HL-60 (cell line): ENCODE data around the gene DOK1.
A peak's percentile ranks its signal among the peaks of the same experiment; 100 is the strongest.

ENCODE experiments used
- DNase-seq, 2 experiments: peaks; one replicate each; pipeline ENCODE4 v3.0.0-alpha.2; 2010 to 2020; ENCODE audit warnings: low read depth in 1 of 2, low spot score in 1 of 2
- H3K27ac ChIP-seq: fragments of 250-450 bp; sonication (Bioruptor Pico); replicated peaks from 2 replicates; pipeline ENCODE4 v1.5.1; 2020; ENCODE audit warnings: mild to moderate bottlenecking, moderate library complexity
- H3K27me3 ChIP-seq: fragments of 250-450 bp; sonication (Bioruptor Pico); 2 replicates; pipeline ENCODE4 v1.5.1; 2021; ENCODE audit warnings: mild to moderate bottlenecking, moderate library complexity; ENCODE audit not compliant: insufficient read depth, poor library complexity, severe bottlenecking
- H3K4me3 ChIP-seq: replicated peaks from 2 replicates; pipeline ENCODE4 v1.5.1; 2011; ENCODE audit warnings: mild to moderate bottlenecking, control low read depth, low read length; ENCODE audit not compliant: insufficient read depth
- GABPA ChIP-seq: IDR thresholded peaks from 2 replicates; pipeline ENCODE4 v1.6.1; 2012; ENCODE audit warnings: low read depth
- POLR2AphosphoS5 ChIP-seq: IDR thresholded peaks from 2 replicates; pipeline ENCODE4 v1.6.1; 2012; ENCODE audit warnings: low read depth
- SPI1 ChIP-seq: IDR thresholded peaks from 2 replicates; pipeline ENCODE4 v1.6.1; 2012; ENCODE audit warnings: low read depth, mild to moderate bottlenecking, borderline replicate concordance
- TF ChIP-seq, protein P1 (sequence below): IDR thresholded peaks from 2 replicates; pipeline ENCODE4 v1.6.1; 2012; ENCODE audit warnings: low read depth; ENCODE audit not compliant: insufficient replicate concordance
- TF ChIP-seq, protein P2 (sequence below): IDR thresholded peaks from one replicate; pipeline ENCODE4 v1.5.1; 2011; ENCODE audit warnings: low read length, control low read depth, inconsistent platforms; ENCODE audit not compliant: insufficient read depth

DOK1 gene

DNA sequence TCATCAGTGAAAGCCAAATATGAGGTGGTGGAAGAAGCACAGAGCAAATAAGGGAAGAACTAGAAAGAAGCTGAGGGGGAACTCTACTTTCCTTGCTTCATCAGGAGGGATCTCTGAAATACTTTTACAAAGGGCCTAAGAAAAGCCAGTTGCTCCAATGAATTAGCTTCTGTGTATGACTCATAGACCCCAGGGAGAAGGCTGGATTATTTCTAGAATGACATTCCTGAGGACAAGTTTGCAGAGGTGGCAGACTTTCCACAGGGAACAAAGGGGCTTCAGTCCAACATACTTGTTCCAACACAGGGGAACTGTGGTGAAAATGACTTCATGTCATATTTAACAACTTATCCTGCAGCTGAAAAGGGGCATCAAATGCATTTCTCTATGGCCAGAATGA lies 29.0 kb downstream of the DOK1 start:
- no peak overlapping the region for H3K4me3 ChIP-seq
- no peaks in the 10 kb centered on the region for H3K27me3 ChIP-seq
- no peak overlapping the region for H3K27ac ChIP-seq
- no peak for DNase-seq
- TF ChIP-seq, protein P1, sequence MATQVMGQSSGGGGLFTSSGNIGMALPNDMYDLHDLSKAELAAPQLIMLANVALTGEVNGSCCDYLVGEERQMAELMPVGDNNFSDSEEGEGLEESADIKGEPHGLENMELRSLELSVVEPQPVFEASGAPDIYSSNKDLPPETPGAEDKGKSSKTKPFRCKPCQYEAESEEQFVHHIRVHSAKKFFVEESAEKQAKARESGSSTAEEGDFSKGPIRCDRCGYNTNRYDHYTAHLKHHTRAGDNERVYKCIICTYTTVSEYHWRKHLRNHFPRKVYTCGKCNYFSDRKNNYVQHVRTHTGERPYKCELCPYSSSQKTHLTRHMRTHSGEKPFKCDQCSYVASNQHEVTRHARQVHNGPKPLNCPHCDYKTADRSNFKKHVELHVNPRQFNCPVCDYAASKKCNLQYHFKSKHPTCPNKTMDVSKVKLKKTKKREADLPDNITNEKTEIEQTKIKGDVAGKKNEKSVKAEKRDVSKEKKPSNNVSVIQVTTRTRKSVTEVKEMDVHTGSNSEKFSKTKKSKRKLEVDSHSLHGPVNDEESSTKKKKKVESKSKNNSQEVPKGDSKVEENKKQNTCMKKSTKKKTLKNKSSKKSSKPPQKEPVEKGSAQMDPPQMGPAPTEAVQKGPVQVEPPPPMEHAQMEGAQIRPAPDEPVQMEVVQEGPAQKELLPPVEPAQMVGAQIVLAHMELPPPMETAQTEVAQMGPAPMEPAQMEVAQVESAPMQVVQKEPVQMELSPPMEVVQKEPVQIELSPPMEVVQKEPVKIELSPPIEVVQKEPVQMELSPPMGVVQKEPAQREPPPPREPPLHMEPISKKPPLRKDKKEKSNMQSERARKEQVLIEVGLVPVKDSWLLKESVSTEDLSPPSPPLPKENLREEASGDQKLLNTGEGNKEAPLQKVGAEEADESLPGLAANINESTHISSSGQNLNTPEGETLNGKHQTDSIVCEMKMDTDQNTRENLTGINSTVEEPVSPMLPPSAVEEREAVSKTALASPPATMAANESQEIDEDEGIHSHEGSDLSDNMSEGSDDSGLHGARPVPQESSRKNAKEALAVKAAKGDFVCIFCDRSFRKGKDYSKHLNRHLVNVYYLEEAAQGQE = no peak
- TF ChIP-seq POLR2AphosphoS5 = no peak

DNA sequence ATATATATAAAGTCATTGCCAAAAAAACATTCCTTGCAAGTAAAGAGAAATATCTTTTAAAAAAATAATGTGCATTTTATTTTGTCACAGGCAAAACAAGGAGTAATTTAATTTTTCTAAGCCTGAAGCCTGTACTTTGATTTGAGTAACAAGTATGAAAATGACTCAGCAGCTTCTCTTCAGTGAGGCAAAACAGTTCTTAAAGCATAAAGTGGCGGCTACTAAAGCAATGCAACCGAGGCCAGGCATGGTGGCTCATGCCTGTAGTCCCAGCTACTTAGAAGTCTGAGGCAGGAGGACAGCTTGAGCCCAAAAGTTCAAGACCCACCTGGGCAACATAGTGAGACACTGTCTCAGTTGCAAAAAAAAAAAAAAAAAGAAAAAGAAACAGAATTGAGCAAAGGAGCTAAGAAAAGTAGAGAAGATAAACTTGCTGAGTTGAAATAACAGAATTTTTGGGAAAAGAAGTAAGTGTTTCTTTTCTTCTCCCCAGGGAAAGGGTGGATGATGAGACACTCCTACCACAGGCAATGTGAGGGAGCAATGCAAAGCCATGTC lies 29.6 kb downstream of the DOK1 start:
- no peak for DNase-seq
- Histone ChIP-seq H3K27me3 (no peaks in the 10 kb centered on the region), H3K27ac (no peak overlapping the region), H3K4me3 (no peak overlapping the region)
- TF ChIP-seq, protein P1 = no peak
- TF ChIP-seq SPI1 (no peak), POLR2AphosphoS5 (no peak), GABPA (no peak)
- TF ChIP-seq, protein P2, sequence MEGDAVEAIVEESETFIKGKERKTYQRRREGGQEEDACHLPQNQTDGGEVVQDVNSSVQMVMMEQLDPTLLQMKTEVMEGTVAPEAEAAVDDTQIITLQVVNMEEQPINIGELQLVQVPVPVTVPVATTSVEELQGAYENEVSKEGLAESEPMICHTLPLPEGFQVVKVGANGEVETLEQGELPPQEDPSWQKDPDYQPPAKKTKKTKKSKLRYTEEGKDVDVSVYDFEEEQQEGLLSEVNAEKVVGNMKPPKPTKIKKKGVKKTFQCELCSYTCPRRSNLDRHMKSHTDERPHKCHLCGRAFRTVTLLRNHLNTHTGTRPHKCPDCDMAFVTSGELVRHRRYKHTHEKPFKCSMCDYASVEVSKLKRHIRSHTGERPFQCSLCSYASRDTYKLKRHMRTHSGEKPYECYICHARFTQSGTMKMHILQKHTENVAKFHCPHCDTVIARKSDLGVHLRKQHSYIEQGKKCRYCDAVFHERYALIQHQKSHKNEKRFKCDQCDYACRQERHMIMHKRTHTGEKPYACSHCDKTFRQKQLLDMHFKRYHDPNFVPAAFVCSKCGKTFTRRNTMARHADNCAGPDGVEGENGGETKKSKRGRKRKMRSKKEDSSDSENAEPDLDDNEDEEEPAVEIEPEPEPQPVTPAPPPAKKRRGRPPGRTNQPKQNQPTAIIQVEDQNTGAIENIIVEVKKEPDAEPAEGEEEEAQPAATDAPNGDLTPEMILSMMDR = no peak

DNA sequence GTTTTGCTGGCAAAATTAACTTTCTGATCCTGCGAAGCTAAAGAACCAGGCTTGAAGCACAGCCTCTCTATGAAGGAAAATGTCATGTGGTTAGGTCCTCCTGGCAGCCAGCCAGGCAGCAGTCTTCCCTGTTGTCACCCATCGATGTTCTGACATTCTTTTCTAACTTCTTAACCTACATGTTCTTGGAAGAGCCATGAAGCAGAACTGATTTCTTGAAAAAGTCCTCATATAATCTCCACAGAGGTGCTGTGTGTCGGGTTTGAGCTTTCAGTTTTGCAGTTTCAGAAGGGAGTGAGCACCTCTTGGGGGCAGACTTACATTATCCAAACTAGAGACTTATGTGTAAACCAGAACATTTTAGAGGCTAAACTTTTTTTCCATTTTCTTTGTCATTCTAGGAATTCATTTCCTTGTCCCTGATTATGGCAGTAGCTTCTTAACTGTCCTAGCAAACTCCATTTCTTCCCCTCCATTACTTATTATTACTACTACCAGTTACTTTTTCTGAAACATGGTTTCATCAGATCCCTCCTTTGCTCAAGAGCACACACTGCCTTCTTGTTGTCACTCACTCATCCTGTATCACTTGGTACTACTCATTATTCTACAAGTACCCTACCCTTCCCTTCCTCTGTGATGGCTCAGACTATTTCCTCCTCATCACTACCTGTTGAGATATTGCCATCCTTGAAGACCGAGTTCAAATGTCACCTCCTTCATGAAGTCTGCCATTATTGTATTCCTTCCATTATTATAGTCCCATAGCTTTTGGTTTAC lies 31.1 kb downstream of the DOK1 start:
- no peak overlapping the region for H3K4me3 ChIP-seq
- no peak for TF ChIP-seq SPI1
- no peak for TF ChIP-seq POLR2AphosphoS5
- TF ChIP-seq, protein P2 = no peak
- no peak for TF ChIP-seq GABPA
- TF ChIP-seq, protein P1 = no peak
- no peak overlapping the region; the same call in 1 of the 2 replicates for H3K27ac ChIP-seq
- DNase-seq = peak in 1 of 2 experiments; percentile 39
- H3K27me3 ChIP-seq = no peaks in the 10 kb centered on the region
